Ovary (tissue), 3 donors: ENCODE results near the gene DNASE1L2.

ENCODE experiments used
- CTCF ChIP-seq, 3 donors: fragments of 450-650 bp in 2 of 3; fragments of 200-600 bp in 1 of 3; IDR thresholded peaks; one replicate each; pipeline versions ENCODE4 v1.5.1 to v1.8.0; 2016 to 2022; ENCODE audit warnings: antibody characterized with exemption in 3 of 3, mild to moderate bottlenecking in 1 of 3
- POLR2A ChIP-seq: fragments of 450-650 bp; IDR thresholded peaks from one replicate; pipeline ENCODE4 v1.6.1; 2017; ENCODE audit warnings: antibody characterized with exemption, mild to moderate bottlenecking, moderate library complexity
- donor health status: DM: no; HTN: no; CAD: no.

- no peak for TF ChIP-seq POLR2A
- no peak for TF ChIP-seq CTCF (IDR thresholded peaks at IDR 0.05)
Measured at GRCh38 chr16:2236337-2237101, at the start of gene DNASE1L2.
